Stimulated activated CD8-positive, alpha-beta memory T cell treated with anti-CD3 and anti-CD28 coated beads, Interleukin-4, amount 100 ng/mL, for 24 hours (primary cell): ENCODE results near the gene MICB.
A peak's percentile ranks its signal among the peaks of the same experiment; 100 is the strongest.

Experiments
- DNase-seq: peaks from one replicate; pipeline ENCODE4 v3.0.0-alpha.2; 2020; ENCODE audit warnings: low read depth

Gene MICB

DNA sequence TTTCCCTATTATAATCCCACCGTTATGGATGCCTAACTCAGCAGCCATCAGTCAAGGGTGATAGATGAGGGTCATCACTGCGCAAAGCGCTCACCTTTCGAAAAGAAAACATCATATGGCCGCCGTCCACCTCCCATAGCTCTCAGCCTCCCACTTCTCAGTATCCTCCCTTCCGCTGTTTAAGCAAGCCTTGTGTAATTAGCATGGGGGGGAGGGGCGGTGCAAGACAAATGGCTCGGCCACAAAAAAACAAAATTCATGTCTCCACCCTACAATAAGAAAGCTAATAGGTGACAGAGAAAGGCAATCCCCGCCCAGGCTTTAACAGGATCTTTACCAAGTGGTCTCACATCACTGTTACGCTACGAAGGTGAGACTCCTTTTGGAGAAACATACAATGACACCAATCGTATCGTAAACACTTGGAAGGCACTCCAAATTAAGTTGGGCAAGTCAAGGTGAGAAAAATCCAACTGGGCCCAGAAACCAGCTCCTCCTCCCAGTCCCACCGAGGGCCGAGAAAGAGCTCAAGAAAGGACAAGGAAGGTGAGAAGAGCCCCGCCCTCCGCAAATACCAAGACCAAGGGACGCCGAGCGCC is 43.2 kb downstream of the MICB start:
- DNase-seq, result peak; percentile 40

GRCh38 chr6:31541658-31542521 is 43.9 kb downstream of the MICB start, which contains the start of gene DDX39B:
TSS of gene DDX39B (minus strand) at chr6:31542003. CDS start at chr6:31540532, 1,471 bp downstream.
- DNase-seq, result peak; percentile 88

GRCh38 chr6:31543639-31544038 is 45.7 kb downstream of the MICB start:
- no peak for DNase-seq

DNA sequence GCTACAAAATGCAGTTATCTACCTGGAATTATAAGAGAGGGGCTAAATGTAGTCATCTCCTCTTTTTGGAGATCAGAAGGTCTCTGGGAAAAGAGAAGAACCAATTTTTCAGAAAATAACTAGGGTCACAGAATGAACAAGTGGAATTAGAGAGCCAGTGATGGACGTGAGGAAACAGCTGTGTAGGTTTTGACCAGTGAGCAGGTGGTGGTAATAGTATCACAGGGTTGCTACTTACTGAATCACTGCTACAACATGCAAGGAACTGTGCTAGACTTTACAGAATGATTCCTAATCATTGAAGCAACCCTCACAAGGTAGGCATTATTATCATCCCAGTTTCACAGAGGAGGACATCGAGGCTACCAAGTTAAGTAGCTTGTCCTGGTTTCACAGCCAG is 46.7 kb downstream of the MICB start:
- no peak for DNase-seq

DNA sequence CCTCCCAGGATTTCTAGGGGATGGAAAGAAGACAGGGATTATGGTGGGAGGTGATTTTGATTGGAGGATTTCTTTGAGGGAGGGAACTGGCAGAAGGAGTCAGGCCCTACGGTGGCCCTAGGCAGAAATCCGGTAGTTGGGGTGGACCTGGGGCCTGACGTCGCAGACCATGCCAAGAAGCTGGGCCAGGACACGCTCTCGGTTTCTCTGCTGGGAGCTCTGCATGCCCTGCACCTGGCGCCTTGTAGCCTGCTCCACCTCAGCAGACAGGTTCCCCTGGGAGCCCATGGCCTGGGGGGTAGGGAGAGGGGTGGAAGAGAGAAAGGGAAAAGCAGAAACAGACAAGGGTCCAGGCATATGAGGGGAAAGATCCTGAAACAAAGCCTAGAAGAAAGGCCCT is 47.3 kb downstream of the MICB start:
- DNase-seq, result no peak

- DNase-seq, result peak; percentile 80
Observed at GRCh38 chr6:31546339-31546957, 48.5 kb downstream of the MICB start, which contains the start of gene ATP6V1G2. TSS of gene ATP6V1G2 (minus strand) at chr6:31546608. CDS start at chr6:31546559, 49 bp downstream.

- DNase-seq, result peak; percentile 89
Observed at GRCh38 chr6:31546958-31547726, 49.2 kb downstream of the MICB start, which contains the start of gene NFKBIL1. TSS of gene NFKBIL1 (plus strand) at chr6:31547608. CDS start at chr6:31547695, 87 bp downstream.

GRCh38 chr6:31547727-31548543 is 50.0 kb downstream of the MICB start:
- DNase-seq, result no peak

DNA sequence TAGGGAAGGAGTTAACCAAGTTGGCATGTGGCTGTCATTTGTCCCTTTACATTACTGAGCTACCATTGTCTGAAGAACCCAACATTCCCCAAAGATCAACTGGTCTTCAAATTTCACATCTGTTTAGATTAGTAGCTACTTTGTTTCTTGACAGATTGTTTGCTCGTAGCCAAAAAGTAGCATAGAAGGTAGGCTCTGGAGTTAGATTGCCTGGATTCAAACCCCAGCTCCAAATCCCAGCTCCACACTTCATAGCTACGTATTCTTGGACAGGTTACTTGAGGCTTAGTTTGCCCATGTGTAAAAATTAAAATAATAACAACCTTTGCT is 50.6 kb downstream of the MICB start:
- DNase-seq, result no peak

GRCh38 chr6:31551371-31551770 is 53.4 kb downstream of the MICB start:
- DNase-seq, result peak; percentile 44

GRCh38 chr6:31556307-31556706 is 58.4 kb downstream of the MICB start:
- DNase-seq, result no peak

DNA sequence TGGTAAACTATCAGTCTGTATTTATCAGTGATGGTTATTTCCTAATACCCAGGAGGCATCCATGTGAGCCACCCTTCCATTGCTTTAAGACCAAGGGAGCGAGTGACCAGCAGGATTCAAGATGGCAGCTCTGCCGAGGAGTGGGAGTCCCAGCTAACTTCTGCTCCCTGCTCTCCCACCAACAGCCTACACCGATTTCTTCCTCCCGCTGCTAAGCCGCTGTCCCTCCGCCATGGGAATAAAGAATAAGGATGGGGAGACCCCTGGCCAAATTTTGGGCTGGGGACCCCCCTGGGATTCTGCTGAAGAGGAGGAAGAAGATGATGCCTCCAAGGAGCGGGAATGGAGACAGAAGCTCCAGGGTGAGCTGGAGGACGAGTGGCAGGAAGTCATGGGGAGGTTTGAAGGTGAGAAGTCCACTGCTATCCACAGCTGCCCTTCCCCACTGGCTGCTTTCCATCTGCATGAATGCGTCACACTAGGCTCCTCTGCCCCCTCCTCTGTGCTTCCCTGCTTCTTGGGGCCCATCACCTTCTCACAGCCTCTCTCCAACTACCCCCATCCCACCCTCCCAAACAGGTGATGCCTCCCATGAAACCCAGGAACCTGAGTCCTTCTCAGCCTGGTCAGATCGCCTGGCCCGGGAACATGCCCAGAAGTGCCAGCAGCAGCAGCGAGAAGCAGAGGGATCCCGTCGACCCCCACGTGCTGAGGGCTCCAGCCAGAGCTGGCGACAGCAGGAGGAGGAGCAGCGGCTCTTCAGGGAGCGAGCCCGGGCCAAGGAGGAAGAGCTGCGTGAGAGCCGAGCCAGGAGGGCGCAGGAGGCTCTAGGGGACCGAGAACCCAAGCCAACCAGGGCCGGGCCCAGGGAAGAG is 59.7 kb downstream of the MICB start:
- no peak for DNase-seq

DNA sequence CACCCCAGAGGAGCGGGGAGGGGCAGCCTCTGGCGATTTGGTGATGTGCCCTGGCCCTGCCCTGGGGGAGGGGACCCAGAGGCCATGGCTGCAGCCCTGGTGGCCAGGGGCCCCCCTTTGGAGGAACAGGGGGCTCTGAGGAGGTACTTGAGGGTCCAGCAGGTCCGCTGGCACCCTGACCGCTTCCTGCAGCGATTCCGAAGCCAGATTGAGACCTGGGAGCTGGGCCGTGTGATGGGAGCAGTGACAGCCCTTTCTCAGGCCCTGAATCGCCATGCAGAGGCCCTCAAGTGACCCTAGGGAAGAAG is 60.3 kb downstream of the MICB start:
- no peak for DNase-seq

DNA sequence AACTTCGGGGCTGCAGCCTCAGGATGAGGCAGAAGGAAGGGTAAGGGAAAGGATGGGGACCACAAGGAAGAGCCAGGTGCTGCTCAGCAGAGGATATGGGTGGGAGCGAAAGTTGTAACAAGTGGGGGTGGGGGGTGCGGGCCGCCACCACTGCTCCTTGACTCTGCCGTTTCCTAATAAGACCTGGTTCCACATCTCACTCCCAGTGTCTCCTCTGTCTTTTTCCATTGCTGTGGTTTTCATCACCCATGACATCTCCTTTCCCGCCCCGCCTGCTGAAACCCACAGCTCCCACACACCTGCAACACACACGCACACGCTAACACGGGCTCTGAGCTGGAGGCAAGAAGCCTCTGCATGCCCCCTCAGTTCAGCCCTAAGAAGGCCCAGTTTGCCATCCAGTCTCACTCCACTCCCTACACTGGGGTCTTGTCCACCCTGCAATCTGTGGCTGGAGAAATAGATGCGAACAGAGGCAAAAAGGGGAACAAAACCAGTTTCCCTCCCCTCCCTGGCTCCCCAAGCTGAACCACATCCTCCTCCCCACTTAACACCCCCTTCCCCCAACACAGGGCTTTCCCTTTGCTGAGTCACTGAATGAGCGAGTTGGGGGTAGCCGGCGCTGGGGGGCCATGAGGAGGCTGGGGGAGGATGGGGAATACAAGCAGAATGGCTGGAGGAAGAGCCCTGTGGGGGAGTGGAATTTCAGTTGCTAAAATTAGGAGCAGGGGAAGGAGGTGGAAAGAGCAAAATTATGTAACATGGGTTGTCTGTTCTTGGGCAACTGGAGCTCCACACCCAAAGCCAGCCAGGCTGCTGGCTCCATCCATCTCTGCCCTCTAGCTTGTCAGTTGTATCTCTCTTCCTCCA is 60.9 kb downstream of the MICB start:
- no peak for DNase-seq

- DNase-seq, result no peak
Observed at GRCh38 chr6:31559606-31559957, 61.6 kb downstream of the MICB start.

GRCh38 chr6:31559958-31560696 is 62.2 kb downstream of the MICB start:
- no peak for DNase-seq

DNA sequence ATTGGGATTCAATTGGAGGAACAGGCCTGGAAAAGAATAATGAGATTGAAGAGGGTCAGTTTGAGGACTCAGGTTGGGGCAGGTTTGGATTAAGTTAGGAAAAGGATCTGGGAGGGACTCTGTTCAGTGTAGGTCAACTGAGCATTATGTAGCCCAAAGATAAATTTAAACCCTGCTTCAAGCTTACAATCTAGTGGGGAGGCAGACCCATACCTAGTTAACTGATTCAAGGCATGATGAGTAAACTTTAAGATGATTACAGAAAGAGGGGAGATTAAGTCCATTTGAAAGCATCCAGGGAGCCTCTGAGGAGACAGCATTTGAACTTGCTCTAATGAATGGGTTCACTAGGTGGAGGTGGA is 62.7 kb downstream of the MICB start:
- DNase-seq, result no peak
